Caco-2 (cell line): ENCODE data around the gene CRYAA. TPM values are rescaled to one million over a fixed set of nuclear protein-coding genes. Genes with fewer than 3 reads are reported as not detected.
A peak's percentile ranks its signal among the peaks of the same experiment; 100 is the strongest.

Experiments
- BruUV-seq: library from RNA; stranded (reverse); fragments of 400-500 nt; replicated peaks from 2 replicates; lab custom pipeline; 2021; lab: Mats Ljungman, UMichigan
- CTCF ChIA-PET: fragments of 300-600 bp; sonication (Branson Sonifier 250); formaldehyde crosslinking; loops from one replicate; lab custom pipeline; 2022; ENCODE audit warnings: antibody characterized with exemption; lab: Charles Lee
- POLR2A ChIA-PET: fragments of 300-600 bp; sonication (Branson Sonifier 250); formaldehyde crosslinking; loops from one replicate; lab custom pipeline; 2022; ENCODE audit warnings: antibody characterized with exemption; lab: Charles Lee
- DNase-seq, 2 experiments: peaks; one replicate each; pipeline versions ENCODE4 v3.0.0 to v3.0.0-alpha.2; 2020 to 2022
- H3K27me3 ChIP-seq: replicated peaks from 2 replicates; pipeline ENCODE4 v1.6.0; 2011; ENCODE audit warnings: low read length; ENCODE audit not compliant: control insufficient read depth, insufficient read depth
- H3K36me3 ChIP-seq: 2 replicates; pipeline ENCODE4 v1.5.1; 2011; ENCODE audit warnings: low read length; ENCODE audit not compliant: control insufficient read depth, insufficient read depth
- H3K4me1 ChIP-seq: fragments of 250-450 bp; sonication (Bioruptor Pico); 2 replicates; pipeline ENCODE4 v1.5.1; 2020; ENCODE audit warnings: mild to moderate bottlenecking
- H3K4me3 ChIP-seq: 2 replicates; pipeline ENCODE4 v1.5.1; 2011; ENCODE audit warnings: low read depth, mild to moderate bottlenecking, control low read depth, low read length
- H3K9me3 ChIP-seq: fragments of 250-450 bp; sonication (Bioruptor Pico); 2 replicates; pipeline ENCODE4 v1.5.1; 2020; ENCODE audit warnings: mild to moderate bottlenecking, moderate library complexity
- H3K27ac Mint-ChIP-seq: one replicate; pipeline ENCODE4 v1.8.0; 2022; ENCODE audit warnings: mixed read lengths; ENCODE audit not compliant: unreplicated experiment
- H3K27me3 Mint-ChIP-seq: one replicate; pipeline ENCODE4 v1.8.0; 2022; ENCODE audit warnings: mixed read lengths; ENCODE audit not compliant: insufficient read depth, unreplicated experiment
- H3K36me3 Mint-ChIP-seq: one replicate; pipeline ENCODE4 v1.8.0; 2022; ENCODE audit warnings: mild to moderate bottlenecking, mixed read lengths; ENCODE audit not compliant: insufficient read depth, unreplicated experiment
- H3K4me1 Mint-ChIP-seq: one replicate; pipeline ENCODE4 v1.8.0; 2022; ENCODE audit warnings: low read depth, mixed read lengths; ENCODE audit not compliant: unreplicated experiment
- H3K4me3 Mint-ChIP-seq: one replicate; pipeline ENCODE4 v1.8.0; 2022; ENCODE audit warnings: mild to moderate bottlenecking, moderate library complexity, mixed read lengths; ENCODE audit not compliant: unreplicated experiment
- H3K9me3 Mint-ChIP-seq: one replicate; pipeline ENCODE4 v1.8.0; 2022; ENCODE audit warnings: mixed read lengths; ENCODE audit not compliant: unreplicated experiment
- CTCF ChIP-seq, 2 experiments: fragments of 200-600 bp in 1 of 2; IDR thresholded peaks; 1 replicate in 1 of 2; 2 replicates in 1 of 2; pipeline versions ENCODE4 v1.5.1 to v1.8.0; 2011 to 2022; ENCODE audit warnings: antibody characterized with exemption in 1 of 2, control low read depth in 1 of 2, inconsistent platforms in 1 of 2, low read depth in 1 of 2, low read length in 1 of 2, mild to moderate bottlenecking in 1 of 2, moderate library complexity in 1 of 2; ENCODE audit not compliant: insufficient read depth in 1 of 2, severe bottlenecking in 1 of 2, unreplicated experiment in 1 of 2
- intact Hi-C: fragments of 100-400 bp; cut with micrococcal nuclease; formaldehyde crosslinking; loops from one replicate; pipeline ENCODE4 v1.10.0; 2022; ENCODE audit not compliant: unreplicated experiment
- total RNA-seq: library from RNA; stranded (reverse); gene quantifications from 2 replicates; pipeline ENCODE4 v1.2.3, GENCODE V29; 2022

The CRYAA gene
- total RNA-seq, 1 experiment from 2014 or later = not detected

GRCh38 chr21:43208561-43209332 is 39.9 kb downstream of the CRYAA start:
- TF ChIP-seq CTCF (IDR thresholded peaks at IDR 0.05; ENCODE audit: insufficient read depth in 1 of 2, low read depth in 1 of 2, low read length in 1 of 2, severe bottlenecking in 1 of 2, unreplicated experiment in 1 of 2) = no peak
- intact Hi-C loops = no loop called here
- no peaks in the 10 kb centered on the region for H3K36me3 ChIP-seq
- Mint-ChIP-seq H3K36me3 (peaks cover 6% of the 10 kb centered on the region), H3K4me1 (no peaks in the 10 kb centered on the region), H3K4me3 (no peak overlapping the region), H3K27me3 (no peaks in the 10 kb centered on the region), H3K9me3 (peaks cover 21% of the 10 kb centered on the region), H3K27ac (no peak overlapping the region)
- H3K4me3 ChIP-seq = no peak overlapping the region
- H3K9me3 ChIP-seq = peaks cover 3% of the 10 kb centered on the region; the same call in 1 of the 2 replicates
- CTCF ChIA-PET = no interaction called here
- POLR2A ChIA-PET = no interaction called here
- BruUV-seq = no TSS peak
- no peaks in the 10 kb centered on the region for H3K4me1 ChIP-seq
- DNase-seq = peak in 1 of 2 experiments; percentile 23
- no peaks in the 10 kb centered on the region for H3K27me3 ChIP-seq

- no peaks in the 10 kb centered on the region for H3K27me3 ChIP-seq
- intact Hi-C loops = no loop called here
- no peak for TF ChIP-seq CTCF (IDR thresholded peaks at IDR 0.05; ENCODE audit: insufficient read depth in 1 of 2, low read depth in 1 of 2, low read length in 1 of 2, severe bottlenecking in 1 of 2, unreplicated experiment in 1 of 2)
- Mint-ChIP-seq H3K27me3 (no peaks in the 10 kb centered on the region), H3K9me3 (peaks cover 11% of the 10 kb centered on the region), H3K36me3 (peaks cover 6% of the 10 kb centered on the region), H3K27ac (no peak overlapping the region), H3K4me3 (no peak overlapping the region), H3K4me1 (no peaks in the 10 kb centered on the region)
- H3K4me1 ChIP-seq = no peaks in the 10 kb centered on the region
- H3K4me3 ChIP-seq = no peak overlapping the region
- no TSS peak for BruUV-seq
- ChIA-PET CTCF (no interaction called here), POLR2A (no interaction called here)
- no peaks in the 10 kb centered on the region for H3K36me3 ChIP-seq
- no peaks in the 10 kb centered on the region for H3K9me3 ChIP-seq
- peak in 1 of 2 experiments; percentile 30 for DNase-seq
Observed at GRCh38 chr21:43209575-43210453, 41.0 kb downstream of the CRYAA start.

- no peaks in the 10 kb centered on the region for H3K4me1 Mint-ChIP-seq
- no peaks in the 10 kb centered on the region for H3K9me3 ChIP-seq
- TF ChIP-seq CTCF (IDR thresholded peaks at IDR 0.05; ENCODE audit: insufficient read depth in 1 of 2, low read depth in 1 of 2, low read length in 1 of 2, severe bottlenecking in 1 of 2, unreplicated experiment in 1 of 2) = no peak
- no peaks in the 10 kb centered on the region for H3K4me1 ChIP-seq
- H3K9me3 Mint-ChIP-seq = peaks cover 8% of the 10 kb centered on the region
- H3K27me3 Mint-ChIP-seq = no peaks in the 10 kb centered on the region
- ChIA-PET POLR2A (no interaction called here), CTCF (no interaction called here)
- no TSS peak for BruUV-seq
- H3K27ac Mint-ChIP-seq = no peak overlapping the region
- peaks cover 6% of the 10 kb centered on the region for H3K36me3 Mint-ChIP-seq
- H3K27me3 ChIP-seq = no peaks in the 10 kb centered on the region
- H3K36me3 ChIP-seq = no peaks in the 10 kb centered on the region
- intact Hi-C loops = no loop called here
- no peak overlapping the region for H3K4me3 ChIP-seq
- no peak overlapping the region for H3K4me3 Mint-ChIP-seq
- DNase-seq = peak in 1 of 2 experiments; percentile 22
Observed at GRCh38 chr21:43210454-43211071, 41.8 kb downstream of the CRYAA start.
